ENCODE results near the gene RUNX2.

GRCh38 chr6:45377043-45377553 is 49.0 kb downstream of the RUNX2 start:
- no peak for TF ChIP-seq POLR2A (IDR thresholded peaks at IDR 0.05)
- no peak for TF ChIP-seq CTCF (IDR thresholded peaks at IDR 0.05)

All from testis (tissue), 2 donors.